H1 (cell line): Measurements from ENCODE around the gene ZNF738. TPM values are rescaled to one million over a fixed set of nuclear protein-coding genes. Genes with fewer than 3 reads are reported as not detected.
"Not testable (repeated sequence)": the region's sequence is repeated elsewhere in the genome, so short reads cannot be mapped to it uniquely, and the experiment has no call there.

Experiments
- CTCF ChIA-PET: fragments of 300-600 bp; sonication (Branson Sonifier 250); formaldehyde crosslinking; loops from one replicate; lab custom pipeline; 2021; ENCODE audit not compliant: partially characterized antibody; lab: Charles Lee
- POLR2A ChIA-PET: fragments of 300-600 bp; sonication (Branson Sonifier 250); formaldehyde crosslinking; loops from one replicate; lab custom pipeline; 2021; ENCODE audit warnings: inconsistent platforms; ENCODE audit not compliant: partially characterized antibody; lab: Charles Lee
- DNase-seq, 2 experiments: peaks; one replicate each; pipeline versions ENCODE4 v3.0.0 to v3.0.0-alpha.2; 2010 to 2022; ENCODE audit warnings: low spot score in 2 of 2, low read depth in 1 of 2, mixed read lengths in 1 of 2
- FAIRE-seq: peaks from 2 replicates; lab custom pipeline; 2011; peaks lifted over from hg19 to GRCh38; lab: Jason Lieb, UNC
- H2AFZ ChIP-seq: 2 replicates; pipeline ENCODE4 v1.8.1; 2012; ENCODE audit warnings: low read length, inconsistent platforms
- H2AK5ac ChIP-seq: 2 replicates; pipeline ENCODE4 v1.6.1; 2013; ENCODE audit warnings: low read depth, low read length
- H2BK120ac ChIP-seq: replicated peaks from 2 replicates; pipeline ENCODE3; 2013; ENCODE audit warnings: low read depth, low read length, inconsistent platforms
- H2BK12ac ChIP-seq: 2 replicates; pipeline ENCODE4 v1.6.1; 2013; ENCODE audit warnings: low read depth, low read length
- H2BK15ac ChIP-seq: 2 replicates; pipeline ENCODE4 v1.6.1; 2013; ENCODE audit warnings: low read length
- H2BK20ac ChIP-seq: 2 replicates; pipeline ENCODE4 v1.6.1; 2013; ENCODE audit warnings: low read length
- H2BK5ac ChIP-seq: 2 replicates; pipeline ENCODE4 v1.6.1; 2013; ENCODE audit warnings: low read depth, low read length
- H3K14ac ChIP-seq: 2 replicates; pipeline ENCODE4 v1.6.1; 2013; ENCODE audit warnings: inconsistent platforms; ENCODE audit not compliant: insufficient read length
- H3K18ac ChIP-seq: 2 replicates; pipeline ENCODE4 v1.6.1; 2013; ENCODE audit warnings: low read length; ENCODE audit errors: extremely low read depth
- H3K23ac ChIP-seq: 2 replicates; pipeline ENCODE4 v1.6.1; 2013; ENCODE audit warnings: inconsistent platforms; ENCODE audit not compliant: insufficient read length
- H3K23me2 ChIP-seq: 2 replicates; pipeline ENCODE4 v1.6.1; 2013; ENCODE audit warnings: low read depth, low read length
- H3K27ac ChIP-seq: 2 replicates; pipeline ENCODE4 v1.6.1; 2011; ENCODE audit warnings: low read depth, low read length, inconsistent platforms
- H3K27me3 ChIP-seq, 4 experiments: replicated peaks in 1 of 4; 1 replicate in 1 of 4; 2 replicates in 3 of 4; pipeline versions ENCODE4 v1.6.1 to v1.8.1; 2011 to 2013; ENCODE audit warnings: low read length in 3 of 4, mild to moderate bottlenecking in 3 of 4, inconsistent platforms in 2 of 4, mixed read lengths in 2 of 4, moderate library complexity in 1 of 4; ENCODE audit not compliant: control insufficient read depth in 3 of 4, insufficient read depth in 3 of 4; ENCODE audit errors: extremely low read depth in 1 of 4
- H3K36me3 ChIP-seq, 4 experiments: 2 replicates each; pipeline versions ENCODE4 v1.6.1 to v1.8.1; 2011 to 2013; ENCODE audit warnings: mild to moderate bottlenecking in 4 of 4, low read length in 3 of 4, moderate library complexity in 2 of 4, control low read depth in 1 of 4, inconsistent platforms in 1 of 4; ENCODE audit not compliant: insufficient read depth in 4 of 4, control insufficient read depth in 2 of 4
- H3K4ac ChIP-seq: replicated peaks from 2 replicates; pipeline ENCODE3; 2013; ENCODE audit warnings: low read length, low read depth, mixed read lengths, inconsistent platforms; ENCODE audit not compliant: insufficient read length
- H3K4me1 ChIP-seq, 4 experiments: replicated peaks in 1 of 4; 1 replicate in 1 of 4; 2 replicates in 3 of 4; pipeline versions ENCODE4 v1.6.1 to v1.8.1; 2011 to 2013; ENCODE audit warnings: low read length in 3 of 4, inconsistent platforms in 2 of 4, mixed read lengths in 1 of 4; ENCODE audit not compliant: insufficient read depth in 4 of 4, control insufficient read depth in 3 of 4
- H3K4me2 ChIP-seq, 2 experiments: 2 replicates each; pipeline versions ENCODE4 v1.6.1 to v1.8.1; 2011 to 2013; ENCODE audit warnings: low read depth in 2 of 2, low read length in 2 of 2, control low read depth in 1 of 2, inconsistent platforms in 1 of 2, mild to moderate bottlenecking in 1 of 2; ENCODE audit not compliant: insufficient read depth in 1 of 2
- H3K4me3 ChIP-seq, 4 experiments: fragments of 200-600, 300-600 bp in 1 of 4; sonication (generic), shearing (Covaris generic), sonication (Bioruptor Twin) in 1 of 4; 2 replicates each; pipeline versions ENCODE4 v1.5.1 to v1.8.1; 2011 to 2016; ENCODE audit warnings: low read length in 4 of 4, low read depth in 3 of 4, control low read depth in 2 of 4, inconsistent platforms in 2 of 4, mild to moderate bottlenecking in 2 of 4, mixed read lengths in 1 of 4, moderate library complexity in 1 of 4; ENCODE audit not compliant: insufficient read depth in 2 of 4; ENCODE audit errors: extremely low read depth in 1 of 4
- H3K56ac ChIP-seq: replicated peaks from 2 replicates; pipeline ENCODE3; 2013; ENCODE audit warnings: low read depth, mild to moderate bottlenecking, mixed read lengths, low read length, inconsistent platforms; ENCODE audit not compliant: insufficient read length
- H3K79me1 ChIP-seq: 2 replicates; pipeline ENCODE4 v1.6.1; 2013; ENCODE audit warnings: low read depth, low read length, control low read depth
- H3K79me2 ChIP-seq, 2 experiments: 2 replicates each; pipeline versions ENCODE4 v1.6.1 to v1.8.1; 2012 to 2013; ENCODE audit warnings: low read length in 2 of 2, mild to moderate bottlenecking in 2 of 2, inconsistent platforms in 1 of 2; ENCODE audit not compliant: insufficient read depth in 2 of 2, control insufficient read depth in 1 of 2
- H3K9ac ChIP-seq, 4 experiments: replicated peaks in 1 of 4; 1 replicate in 1 of 4; 2 replicates in 3 of 4; pipeline versions ENCODE4 v1.6.1 to v1.8.1; 2011 to 2013; ENCODE audit warnings: low read depth in 3 of 4, low read length in 3 of 4, control low read depth in 2 of 4, mild to moderate bottlenecking in 2 of 4, moderate library complexity in 2 of 4, inconsistent platforms in 1 of 4; ENCODE audit errors: extremely low read depth in 1 of 4
- H3K9me3 ChIP-seq, 2 experiments: 2 replicates each; pipeline versions ENCODE4 v1.6.1 to v1.8.1; 2012 to 2013; ENCODE audit warnings: mild to moderate bottlenecking in 2 of 2, moderate library complexity in 2 of 2, control low read depth in 1 of 2, inconsistent platforms in 1 of 2, low read depth in 1 of 2, low read length in 1 of 2, mixed read lengths in 1 of 2; ENCODE audit not compliant: insufficient read depth in 2 of 2
- H4K20me1 ChIP-seq, 2 experiments: replicated peaks in 1 of 2; 2 replicates each; pipeline versions ENCODE3 to v1.8.1; 2011 to 2013; ENCODE audit warnings: inconsistent platforms in 2 of 2, low read length in 2 of 2, mild to moderate bottlenecking in 1 of 2; ENCODE audit not compliant: insufficient read depth in 2 of 2, control insufficient read depth in 1 of 2
- H4K5ac ChIP-seq: 2 replicates; pipeline ENCODE4 v1.6.1; 2013; ENCODE audit warnings: low read length, low read depth, mixed read lengths, inconsistent platforms; ENCODE audit not compliant: insufficient read length
- H4K8ac ChIP-seq: 2 replicates; pipeline ENCODE4 v1.8.0; 2013; ENCODE audit warnings: mild to moderate bottlenecking, moderate library complexity, low read length, inconsistent platforms; ENCODE audit not compliant: insufficient read depth; ENCODE audit errors: extremely low read depth
- H4K91ac ChIP-seq: replicated peaks from 2 replicates; pipeline ENCODE3; 2013; ENCODE audit warnings: low read length, mixed read lengths, inconsistent platforms; ENCODE audit not compliant: insufficient read length
- WGBS, 2 experiments: shearing (Covaris generic) in 1 of 2; methylation state at CpG; one replicate each; pipeline versions ENCODE4 v1.1.6 to v1.1.7; 2013 to 2015; ENCODE audit warnings: low lambda C conversion rate in 2 of 2, mixed read lengths in 2 of 2, inconsistent platforms in 1 of 2, low coverage in 1 of 2, missing lambda C conversion rate in 1 of 2; ENCODE audit not compliant: insufficient replicate concordance in 2 of 2, insufficient coverage in 1 of 2, insufficient read length in 1 of 2; ENCODE audit errors: extremely low coverage in 1 of 2, missing lambda C conversion rate in 1 of 2; 5-methylcytosine and 5-hydroxymethylcytosine counted together
- polyA plus RNA-seq, 7 experiments: library from polyadenylated mRNA; depleted of rRNA in 3 of 7; stranded (reverse) in 5 of 7; unstranded in 2 of 7; fragments of >200 nt in 5 of 7; fragments of 200-250 nt in 2 of 7; gene quantifications; 1 replicate in 5 of 7; 2 replicates in 1 of 7; 4 replicates in 1 of 7; pipeline versions ENCODE4 v1.2.1 to v1.2.3, GENCODE V29; 2011 to 2013; ENCODE audit warnings: missing spikeins in 2 of 7, mixed read lengths in 2 of 7
- total RNA-seq: library from RNA; stranded (reverse); fragmentation: NEBNext Ultra II Directional; extraction: Animal tissue kit (Norgen Biotek cat#: 25700); gene quantifications from 2 replicates; pipeline ENCODE4 v1.2.1, GENCODE V29; 2021

Gene ZNF738
- total and polyA plus RNA-seq, 2 of the 8 experiments (the other 6 are each of a cell fraction or from before 2014, with no cell fraction given): 78.1 to 148 TPM

DNA sequence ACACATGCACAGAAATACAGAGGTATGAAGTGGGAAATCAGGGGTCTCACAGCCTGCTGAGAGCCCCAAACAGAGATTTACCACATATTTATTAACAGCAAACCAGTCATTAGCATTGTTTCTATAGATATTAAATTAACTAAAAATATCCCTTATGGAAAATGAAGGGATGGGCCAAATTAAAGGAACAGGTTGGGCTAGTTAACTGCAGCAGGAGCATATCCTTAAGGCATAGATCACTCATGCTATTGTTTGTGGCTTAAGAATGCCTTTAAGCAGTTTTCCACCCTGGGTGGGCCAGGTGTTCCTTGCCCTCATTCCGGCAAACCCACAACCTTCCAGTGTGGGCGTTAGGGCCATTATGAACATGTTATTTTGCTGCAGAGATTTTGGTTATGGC lies 14.0 kb upstream of the ZNF738 start:
- FAIRE-seq, H2BK15ac ChIP-seq, H4K8ac ChIP-seq, H3K79me2 ChIP-seq, H2BK20ac ChIP-seq, H3K27ac ChIP-seq, H3K4me2 ChIP-seq, H3K36me3 ChIP-seq, H4K20me1 ChIP-seq, H3K18ac ChIP-seq, H3K79me1 ChIP-seq, H2AFZ ChIP-seq, H3K9ac ChIP-seq, H3K27me3 ChIP-seq, H3K4me1 ChIP-seq, H2BK12ac ChIP-seq, H2BK5ac ChIP-seq, H4K5ac ChIP-seq, CTCF ChIA-PET, H3K14ac ChIP-seq, H4K91ac ChIP-seq, H3K23me2 ChIP-seq, H3K56ac ChIP-seq, H3K4me3 ChIP-seq, H3K4ac ChIP-seq, H3K23ac ChIP-seq, DNase-seq, H2AK5ac ChIP-seq, H2BK120ac ChIP-seq: not testable (repeated sequence)
- POLR2A ChIA-PET: interaction anchor here (1.1 kb wide), 1 partner anchor 16 kb away, joined by 3 read pairs; no protein-coding TSS in a partner anchor
- WGBS, 2 experiments: 60% methylated on average over 2 of the region's 2 CpGs; no CpG with 5 or more reads in 1 of the 2 experiments
- H3K9me3 ChIP-seq: peaks cover 13 to 17% of the 10 kb centered on the region in 2 experiments
